Mesenchymal stem cell (in vitro differentiated cells and primary cell): ENCODE data around the gene DHTKD1.

ENCODE experiments used
- DNase-seq: peaks from one replicate; pipeline ENCODE4 v3.0.0-alpha.2; 2013
- H2AFZ ChIP-seq: one replicate; pipeline ENCODE4 v1.6.1; 2013; ENCODE audit warnings: low read depth, mild to moderate bottlenecking, control low read depth, inconsistent platforms, low read length, moderate library complexity
- H2AK5ac ChIP-seq: 2 replicates; pipeline ENCODE4 v1.6.1; 2013; ENCODE audit warnings: low read length, moderate library complexity, mild to moderate bottlenecking, inconsistent platforms; ENCODE audit not compliant: severe bottlenecking
- H2BK120ac ChIP-seq: one replicate; pipeline ENCODE4 v1.6.1; 2013; ENCODE audit warnings: low read depth, mild to moderate bottlenecking, inconsistent platforms, low read length, moderate library complexity
- H2BK12ac ChIP-seq, 2 experiments: one replicate each; pipeline ENCODE4 v1.6.1; 2013; ENCODE audit warnings: inconsistent platforms in 2 of 2, low read length in 2 of 2, mild to moderate bottlenecking in 2 of 2, moderate library complexity in 2 of 2, control low read depth in 1 of 2
- H2BK15ac ChIP-seq: one replicate; pipeline ENCODE4 v1.6.1; 2013; ENCODE audit warnings: mild to moderate bottlenecking, low read depth, inconsistent platforms; ENCODE audit not compliant: poor library complexity, severe bottlenecking
- H2BK5ac ChIP-seq: 2 replicates; pipeline ENCODE4 v1.6.1; 2013; ENCODE audit warnings: low read depth, mild to moderate bottlenecking, low read length, control low read depth, inconsistent platforms; ENCODE audit not compliant: poor library complexity, severe bottlenecking
- H3K14ac ChIP-seq, 2 experiments: one replicate each; pipeline ENCODE4 v1.6.1; 2013; ENCODE audit warnings: inconsistent platforms in 2 of 2, low read length in 2 of 2, control low read depth in 1 of 2, mild to moderate bottlenecking in 1 of 2, moderate library complexity in 1 of 2
- H3K18ac ChIP-seq, 2 experiments: one replicate each; pipeline ENCODE4 v1.6.1; 2013; ENCODE audit warnings: inconsistent platforms in 2 of 2, low read length in 2 of 2, control low read depth in 1 of 2, low read depth in 1 of 2, mild to moderate bottlenecking in 1 of 2
- H3K23ac ChIP-seq, 2 experiments: one replicate each; pipeline ENCODE4 v1.6.1; 2013; ENCODE audit warnings: inconsistent platforms in 2 of 2, low read length in 2 of 2, mild to moderate bottlenecking in 2 of 2, moderate library complexity in 2 of 2, control low read depth in 1 of 2
- H3K27ac ChIP-seq: 2 replicates; pipeline ENCODE4 v1.5.1; 2013; ENCODE audit warnings: mild to moderate bottlenecking, moderate library complexity, low read length, control low read depth, inconsistent platforms; ENCODE audit not compliant: poor library complexity, severe bottlenecking
- H3K27me3 ChIP-seq, 2 experiments: 2 replicates each; pipeline versions ENCODE4 v1.6.1 to v1.7.0; 2013; ENCODE audit warnings: low read length in 2 of 2, mild to moderate bottlenecking in 2 of 2, moderate library complexity in 2 of 2, control low read depth in 1 of 2, inconsistent platforms in 1 of 2; ENCODE audit not compliant: control insufficient read depth in 1 of 2, insufficient read depth in 1 of 2
- H3K36me3 ChIP-seq, 2 experiments: 2 replicates each; pipeline versions ENCODE4 v1.6.1 to v1.7.0; 2013; ENCODE audit warnings: low read length in 2 of 2, control low read depth in 1 of 2, inconsistent platforms in 1 of 2, low read depth in 1 of 2, mild to moderate bottlenecking in 1 of 2; ENCODE audit not compliant: insufficient read depth in 2 of 2, control insufficient read depth in 1 of 2
- H3K4ac ChIP-seq, 2 experiments: one replicate each; pipeline ENCODE4 v1.6.1; 2013; ENCODE audit warnings: inconsistent platforms in 2 of 2, low read length in 2 of 2, mild to moderate bottlenecking in 2 of 2, moderate library complexity in 2 of 2, control low read depth in 1 of 2, low read depth in 1 of 2
- H3K4me1 ChIP-seq: 2 replicates; pipeline ENCODE4 v1.6.1; 2013; ENCODE audit warnings: low read depth, low read length, control low read depth; ENCODE audit not compliant: control insufficient read depth, insufficient read depth
- H3K4me2 ChIP-seq: 2 replicates; pipeline ENCODE4 v1.6.1; 2013; ENCODE audit warnings: low read length, mild to moderate bottlenecking, inconsistent platforms; ENCODE audit not compliant: poor library complexity, severe bottlenecking
- H3K4me3 ChIP-seq, 2 experiments: 2 replicates each; pipeline versions ENCODE4 v1.5.1 to v1.7.0; 2013; ENCODE audit warnings: low read length in 2 of 2, mild to moderate bottlenecking in 2 of 2, control low read depth in 1 of 2, low read depth in 1 of 2; ENCODE audit not compliant: insufficient read depth in 1 of 2
- H3K79me1 ChIP-seq: replicated peaks from 2 replicates; pipeline ENCODE4 v1.6.1; 2013; ENCODE audit warnings: mild to moderate bottlenecking, control low read depth, low read length, inconsistent platforms; ENCODE audit not compliant: poor library complexity, severe bottlenecking
- H3K9ac ChIP-seq: 2 replicates; pipeline ENCODE4 v1.7.0; 2013; ENCODE audit warnings: mild to moderate bottlenecking, low read length, moderate library complexity
- H3K9me3 ChIP-seq: 2 replicates; pipeline ENCODE4 v1.7.0; 2013; ENCODE audit warnings: mild to moderate bottlenecking, low read length; ENCODE audit not compliant: control insufficient read depth
- H4K8ac ChIP-seq: one replicate; pipeline ENCODE4 v1.6.1; 2013; ENCODE audit warnings: inconsistent platforms, mild to moderate bottlenecking, low read length, moderate library complexity
- H4K91ac ChIP-seq: one replicate; pipeline ENCODE4 v1.6.1; 2013; ENCODE audit warnings: mild to moderate bottlenecking, low read length, inconsistent platforms
- WGBS: methylation state at CpG from one replicate; pipeline ENCODE4 v1.1.7; 2013; ENCODE audit warnings: mixed read lengths; 5-methylcytosine and 5-hydroxymethylcytosine counted together

DHTKD1 gene

DNA sequence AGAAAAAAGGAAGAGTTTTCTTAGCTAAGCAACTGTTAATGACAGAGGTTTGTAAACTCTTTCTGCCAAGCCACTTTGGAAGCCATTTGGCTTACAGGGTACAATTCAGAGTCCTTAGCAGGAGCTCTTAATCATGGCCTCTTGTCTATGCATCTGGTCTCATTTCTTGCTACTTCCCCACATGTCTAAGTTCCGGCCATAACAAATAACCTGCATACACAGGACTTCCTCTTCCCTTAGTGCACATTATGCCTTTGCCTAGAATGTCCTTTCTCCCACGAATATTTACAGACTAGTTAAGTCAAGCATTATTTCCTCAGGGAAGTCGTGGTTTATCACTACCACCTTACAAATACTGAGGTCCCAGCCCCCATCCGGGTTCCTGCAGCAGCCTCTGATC is 17.5 kb upstream of the DHTKD1 start:
- no peak overlapping the region for H4K8ac ChIP-seq
- H4K91ac ChIP-seq: no peak overlapping the region
- no peaks in the 10 kb centered on the region for H3K4me1 ChIP-seq

GRCh38 chr10:12055732-12056131 is 13.0 kb upstream of the DHTKD1 start:
- H3K27me3 ChIP-seq: no peaks in the 10 kb centered on the region
- H2BK120ac ChIP-seq: no peak overlapping the region
- H3K4me3 ChIP-seq: no peak overlapping the region
- H3K23ac ChIP-seq: no peak overlapping the region
- no peak for DNase-seq
- H2BK12ac ChIP-seq: no peak overlapping the region
- 95% methylated on average over 5 of the region's 5 CpGs for WGBS
- H3K4me1 ChIP-seq: no peaks in the 10 kb centered on the region
- H3K9ac ChIP-seq: no peak overlapping the region
- no peaks in the 10 kb centered on the region for H3K36me3 ChIP-seq
- H3K4ac ChIP-seq: no peak overlapping the region
- H4K8ac ChIP-seq: no peak overlapping the region
- no peak overlapping the region for H2AFZ ChIP-seq
- no peak overlapping the region for H3K27ac ChIP-seq
- no peak overlapping the region for H3K18ac ChIP-seq
- H3K14ac ChIP-seq: no peak overlapping the region
- H4K91ac ChIP-seq: no peak overlapping the region
- H2BK15ac ChIP-seq: no peak overlapping the region
- no peak overlapping the region for H2AK5ac ChIP-seq
- no peak overlapping the region for H2BK5ac ChIP-seq
- no peak overlapping the region for H3K4me2 ChIP-seq
- no peaks in the 10 kb centered on the region for H3K9me3 ChIP-seq
- no peaks in the 10 kb centered on the region for H3K79me1 ChIP-seq

More for the DNA sequence above, 17.5 kb upstream of the DHTKD1 start:
- Histone ChIP-seq H3K4me2 (no peak overlapping the region), H2BK120ac (no peak overlapping the region), H3K4ac (no peak overlapping the region), H3K79me1 (no peaks in the 10 kb centered on the region), H3K18ac (no peak overlapping the region), H2BK15ac (no peak overlapping the region), H3K9me3 (no peaks in the 10 kb centered on the region), H2AK5ac (no peak overlapping the region), H3K4me3 (no peak overlapping the region), H3K9ac (no peak overlapping the region), H3K14ac (no peak overlapping the region), H2BK5ac (no peak overlapping the region), H3K27ac (no peak overlapping the region), H3K36me3 (no peaks in the 10 kb centered on the region), H3K23ac (no peak overlapping the region), H3K27me3 (no peaks in the 10 kb centered on the region), H2BK12ac (no peak overlapping the region), H2AFZ (no peak overlapping the region)
- DNase-seq: no peak
- 81% methylated on average over 4 of the region's 4 CpGs for WGBS

GRCh38 chr10:12056748-12057147 is 12.0 kb upstream of the DHTKD1 start:
- Histone ChIP-seq H4K91ac (no peak overlapping the region), H3K4me1 (no peaks in the 10 kb centered on the region), H3K9me3 (no peaks in the 10 kb centered on the region), H2AFZ (no peak overlapping the region), H3K4ac (no peak overlapping the region), H2BK12ac (no peak overlapping the region), H3K36me3 (no peaks in the 10 kb centered on the region), H3K4me3 (no peak overlapping the region), H2BK15ac (no peak overlapping the region), H3K18ac (no peak overlapping the region), H3K4me2 (no peak overlapping the region), H3K14ac (no peak overlapping the region), H4K8ac (no peak overlapping the region), H3K79me1 (no peaks in the 10 kb centered on the region), H3K9ac (no peak overlapping the region), H3K23ac (no peak overlapping the region), H2AK5ac (no peak overlapping the region), H2BK120ac (no peak overlapping the region), H2BK5ac (no peak overlapping the region), H3K27me3 (no peaks in the 10 kb centered on the region), H3K27ac (no peak overlapping the region)
- WGBS: 83% methylated on average over 4 of the region's 4 CpGs
- DNase-seq: no peak

- no peak for DNase-seq
- no peak overlapping the region for H2BK12ac ChIP-seq
- H3K9me3 ChIP-seq: no peaks in the 10 kb centered on the region
- no peak overlapping the region for H3K4me3 ChIP-seq
- H2BK15ac ChIP-seq: no peak overlapping the region
- no peak overlapping the region for H3K23ac ChIP-seq
- no peak overlapping the region for H2AK5ac ChIP-seq
- no peak overlapping the region for H2BK5ac ChIP-seq
- WGBS: 72% methylated on average over 3 of the region's 4 CpGs
- no peak overlapping the region for H4K91ac ChIP-seq
- H3K27me3 ChIP-seq: no peaks in the 10 kb centered on the region
- H3K14ac ChIP-seq: no peak overlapping the region
- H4K8ac ChIP-seq: no peak overlapping the region
- no peak overlapping the region for H2BK120ac ChIP-seq
- H3K36me3 ChIP-seq: no peaks in the 10 kb centered on the region
- no peaks in the 10 kb centered on the region for H3K79me1 ChIP-seq
- no peaks in the 10 kb centered on the region for H3K4me1 ChIP-seq
- no peak overlapping the region for H3K4ac ChIP-seq
- H3K18ac ChIP-seq: no peak overlapping the region
- H3K4me2 ChIP-seq: no peak overlapping the region
- H3K9ac ChIP-seq: no peak overlapping the region
- H3K27ac ChIP-seq: no peak overlapping the region
- H2AFZ ChIP-seq: no peak overlapping the region
Measured at GRCh38 chr10:12061124-12061523, 7.6 kb upstream of the DHTKD1 start.
